ENCODE results near the gene HS6ST1. TPM values are rescaled to one million over a fixed set of nuclear protein-coding genes. Genes with fewer than 3 reads are reported as not detected.

Gene HS6ST1
- total RNA-seq, 4 donors from 2014 or later: 20.5 to 43.6 (median 32.1) TPM

DNA sequence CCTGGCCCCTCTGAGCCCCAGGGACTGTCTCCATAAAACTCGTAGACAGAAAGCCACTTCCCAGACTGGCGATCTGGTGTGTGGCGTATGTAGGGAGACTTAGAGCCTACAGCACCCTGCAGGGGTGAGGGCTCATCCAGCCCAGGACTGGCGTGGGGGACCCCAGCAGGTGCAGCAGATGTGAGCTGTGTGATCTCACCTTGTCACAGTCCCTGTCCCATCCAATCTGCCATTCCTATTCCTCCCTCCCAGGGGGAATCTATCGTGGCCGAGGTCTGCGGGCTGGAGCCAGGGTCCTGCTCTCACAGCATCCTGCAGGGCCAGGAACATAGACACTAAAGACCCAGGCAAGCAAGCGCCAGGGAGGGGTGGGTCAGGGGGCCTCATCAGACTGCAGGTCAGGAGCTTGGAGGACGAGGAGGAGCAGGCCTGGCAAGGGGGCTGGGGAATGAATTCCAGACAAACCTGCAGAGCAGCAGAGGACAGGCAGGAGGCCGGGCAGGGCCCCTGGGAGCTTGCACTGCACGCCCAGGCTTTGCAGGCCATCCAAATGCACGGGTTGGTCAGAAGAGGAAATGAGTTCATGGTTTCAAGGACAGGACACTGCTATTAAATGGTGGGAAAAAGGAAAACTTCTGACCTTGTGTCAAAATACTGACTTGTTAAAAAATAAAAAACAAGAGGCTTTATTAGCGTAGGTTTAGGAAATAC is 32.5 kb downstream of the HS6ST1 start:
- TF ChIP-seq POLR2A (IDR thresholded peaks at IDR 0.05) (no peak), POLR2AphosphoS5 (IDR thresholded peaks at IDR 0.05) (no peak), EP300 (IDR thresholded peaks at IDR 0.05) (no peak)
- TF ChIP-seq, protein P1, sequence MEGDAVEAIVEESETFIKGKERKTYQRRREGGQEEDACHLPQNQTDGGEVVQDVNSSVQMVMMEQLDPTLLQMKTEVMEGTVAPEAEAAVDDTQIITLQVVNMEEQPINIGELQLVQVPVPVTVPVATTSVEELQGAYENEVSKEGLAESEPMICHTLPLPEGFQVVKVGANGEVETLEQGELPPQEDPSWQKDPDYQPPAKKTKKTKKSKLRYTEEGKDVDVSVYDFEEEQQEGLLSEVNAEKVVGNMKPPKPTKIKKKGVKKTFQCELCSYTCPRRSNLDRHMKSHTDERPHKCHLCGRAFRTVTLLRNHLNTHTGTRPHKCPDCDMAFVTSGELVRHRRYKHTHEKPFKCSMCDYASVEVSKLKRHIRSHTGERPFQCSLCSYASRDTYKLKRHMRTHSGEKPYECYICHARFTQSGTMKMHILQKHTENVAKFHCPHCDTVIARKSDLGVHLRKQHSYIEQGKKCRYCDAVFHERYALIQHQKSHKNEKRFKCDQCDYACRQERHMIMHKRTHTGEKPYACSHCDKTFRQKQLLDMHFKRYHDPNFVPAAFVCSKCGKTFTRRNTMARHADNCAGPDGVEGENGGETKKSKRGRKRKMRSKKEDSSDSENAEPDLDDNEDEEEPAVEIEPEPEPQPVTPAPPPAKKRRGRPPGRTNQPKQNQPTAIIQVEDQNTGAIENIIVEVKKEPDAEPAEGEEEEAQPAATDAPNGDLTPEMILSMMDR (IDR thresholded peaks at IDR 0.05): no peak
- peaks cover 0 to 28% of the 10 kb centered on the region in 2 donors for H3K36me3 ChIP-seq
- no peak for ATAC-seq
- no peaks in the 10 kb centered on the region for H3K27me3 ChIP-seq
- no peak overlapping the region for H3K4me3 ChIP-seq
- H3K27ac ChIP-seq: no peak overlapping the region
- H3K9me3 ChIP-seq: no peaks in the 10 kb centered on the region
- 49 to 53% methylated on average over 2 to 3 of the region's 13 CpGs for WGBS, 2 donors (ENCODE audit: low coverage in 1 of 2)
- H3K4me1 ChIP-seq: peaks cover 0 to 65% (median 29%) of the 10 kb centered on the region in 3 donors

- H3K36me3 ChIP-seq: peaks cover 0 to 28% of the 10 kb centered on the region in 2 donors
- H3K27ac ChIP-seq: peak overlapping the region in 1 of 4 donors; percentile 2
- peaks cover 0 to 73% (median 35%) of the 10 kb centered on the region in 3 donors for H3K4me1 ChIP-seq
Measured at GRCh38 chr2:128285329-128285931, 33.2 kb downstream of the HS6ST1 start.

DNA sequence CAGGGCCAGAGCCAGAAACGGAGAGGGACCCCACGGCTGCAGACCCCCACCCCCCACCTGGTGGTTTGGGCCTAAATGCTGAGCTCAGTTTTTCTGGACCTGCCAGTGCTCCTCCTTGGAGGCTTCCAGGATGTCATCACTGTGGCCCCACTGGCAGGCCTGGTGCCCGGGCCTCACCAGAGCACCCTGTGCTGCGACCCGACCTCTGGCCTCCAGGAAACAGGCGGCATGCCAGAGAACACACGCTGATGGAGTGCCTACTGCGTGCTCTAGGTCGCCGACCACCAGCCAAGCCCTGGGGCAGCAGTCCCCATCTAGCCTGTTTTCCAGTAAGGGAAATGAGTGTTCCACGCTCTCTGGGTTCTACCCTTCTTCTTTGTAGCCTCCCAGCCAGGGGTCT is 33.8 kb downstream of the HS6ST1 start:
- H3K36me3 ChIP-seq: peaks cover 0 to 28% of the 10 kb centered on the region in 2 donors
- WGBS, 2 donors (ENCODE audit: low coverage in 1 of 2): 91% methylated on average over 8 of the region's 11 CpGs; no CpG with 5 or more reads in 1 of the 2 donors
- no peak overlapping the region for H3K4me3 ChIP-seq
- H3K27ac ChIP-seq: no peak overlapping the region
- no peaks in the 10 kb centered on the region for H3K27me3 ChIP-seq
- peaks cover 0 to 76% (median 35%) of the 10 kb centered on the region in 3 donors for H3K4me1 ChIP-seq
- H3K9me3 ChIP-seq: no peaks in the 10 kb centered on the region
- no peak for ATAC-seq
- TF ChIP-seq POLR2AphosphoS5 (IDR thresholded peaks at IDR 0.05) (no peak), POLR2A (IDR thresholded peaks at IDR 0.05) (no peak), EP300 (IDR thresholded peaks at IDR 0.05) (no peak)
- TF ChIP-seq, protein P1 (IDR thresholded peaks at IDR 0.05): no peak

More at GRCh38 chr2:128285329-128285931, 33.2 kb downstream of the HS6ST1 start:
- no peaks in the 10 kb centered on the region for H3K27me3 ChIP-seq
- WGBS, 2 donors (ENCODE audit: low coverage in 1 of 2): no CpG with 5 or more reads among the region's 12 CpGs
- H3K9me3 ChIP-seq: no peaks in the 10 kb centered on the region
- ATAC-seq: no peak
- TF ChIP-seq POLR2A (IDR thresholded peaks at IDR 0.05) (no peak), POLR2AphosphoS5 (IDR thresholded peaks at IDR 0.05) (no peak), EP300 (IDR thresholded peaks at IDR 0.05) (no peak)
- TF ChIP-seq, protein P1 (IDR thresholded peaks at IDR 0.05): no peak
- H3K4me3 ChIP-seq: no peak overlapping the region

DNA sequence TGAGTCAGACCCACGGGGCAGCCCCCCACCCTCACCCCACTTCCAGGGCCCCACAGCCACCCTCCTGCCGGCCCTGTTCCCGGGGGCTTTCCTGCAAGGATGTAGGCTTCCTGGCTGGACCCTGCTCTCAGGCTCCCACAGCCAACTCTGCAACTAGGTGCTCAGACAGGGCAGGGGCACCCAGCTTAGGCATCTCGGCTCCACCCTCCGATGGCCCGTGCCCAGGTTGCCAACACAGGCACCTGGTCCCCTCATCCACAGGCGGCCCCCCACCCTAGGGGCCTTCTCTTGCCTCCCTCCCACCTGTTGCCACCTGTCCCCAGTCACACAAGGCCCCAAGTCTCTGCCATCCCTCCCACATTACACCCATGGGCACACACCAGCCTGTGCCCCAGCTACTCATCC is 34.6 kb downstream of the HS6ST1 start:
- Histone ChIP-seq H3K27me3 (no peaks in the 10 kb centered on the region), H3K9me3 (no peaks in the 10 kb centered on the region), H3K36me3 (peaks cover 0 to 24% of the 10 kb centered on the region in 2 donors), H3K27ac (no peak overlapping the region), H3K4me1 (peaks cover 0 to 76% (median 35%) of the 10 kb centered on the region in 3 donors), H3K4me3 (no peak overlapping the region)
- 63% methylated on average over 2 of the region's 7 CpGs; no CpG with 5 or more reads in 1 of the 2 donors for WGBS, 2 donors (ENCODE audit: low coverage in 1 of 2)
- TF ChIP-seq POLR2AphosphoS5 (IDR thresholded peaks at IDR 0.05) (no peak), EP300 (IDR thresholded peaks at IDR 0.05) (no peak), POLR2A (IDR thresholded peaks at IDR 0.05) (no peak)
- TF ChIP-seq, protein P1 (IDR thresholded peaks at IDR 0.05): no peak
- no peak for ATAC-seq

Data from gastroesophageal sphincter (tissue), 4 donors.